HG03045 (cell line): ENCODE results near the gene LMTK3.
A peak's percentile ranks its signal among the peaks of the same experiment; 100 is the strongest.

Source experiments
- ATAC-seq: cut with Tn5 transposase; IDR thresholded peaks from one replicate; pipeline ENCODE4 v1.9.1; 2021; ENCODE audit warnings: mild to moderate bottlenecking, moderate library complexity; ENCODE audit not compliant: unreplicated experiment

LMTK3 gene

GRCh38 chr19:48509467-48510194, 2.0 kb downstream of the LMTK3 start:
- ATAC-seq, result no peak

GRCh38 chr19:48508729-48509411, 2.8 kb downstream of the LMTK3 start:
- no peak for ATAC-seq

- no peak for ATAC-seq
These were observed 3.7 kb downstream of the LMTK3 start for GRCh38 chr19:48507911-48508439.

GRCh38 chr19:48506138-48506733, 5.4 kb downstream of the LMTK3 start:
- ATAC-seq, result no peak

GRCh38 chr19:48502350-48503018, 9.2 kb downstream of the LMTK3 start:
- no peak for ATAC-seq

- ATAC-seq, result no peak
These were observed 9.9 kb downstream of the LMTK3 start for GRCh38 chr19:48501494-48502349.

- ATAC-seq, result no peak
These were observed 10.7 kb downstream of the LMTK3 start for GRCh38 chr19:48500830-48501493.

GRCh38 chr19:48499316-48500090, 12.1 kb downstream of the LMTK3 start:
- ATAC-seq, result no peak

- no peak for ATAC-seq
These were observed 12.9 kb downstream of the LMTK3 start for GRCh38 chr19:48498595-48499311.

GRCh38 chr19:48497728-48498594, 13.7 kb downstream of the LMTK3 start:
- ATAC-seq, result no peak

- no peak for ATAC-seq
These were observed 14.5 kb downstream of the LMTK3 start for GRCh38 chr19:48496959-48497727.

GRCh38 chr19:48495396-48495795, 16.2 kb downstream of the LMTK3 start:
- ATAC-seq, result no peak

GRCh38 chr19:48493718-48494401, 17.8 kb downstream of the LMTK3 start:
- no peak for ATAC-seq

GRCh38 chr19:48492925-48493717, 18.5 kb downstream of the LMTK3 start:
- peak; percentile 52 for ATAC-seq

GRCh38 chr19:48491793-48492123, 19.9 kb downstream of the LMTK3 start:
- no peak for ATAC-seq
